NB4 (cell line): ENCODE measurements around the gene HOXB6.

ENCODE experiments used
- MYC ChIP-seq: IDR thresholded peaks from 2 replicates; pipeline ENCODE4 v1.6.1; 2011; ENCODE audit warnings: low read depth, low read length
- POLR2A ChIP-seq: IDR thresholded peaks from 2 replicates; pipeline ENCODE4 v1.6.1; 2011; ENCODE audit warnings: mild to moderate bottlenecking; ENCODE audit not compliant: insufficient read length; ENCODE audit errors: extremely low read depth
- TF ChIP-seq, protein P1 (sequence below): IDR thresholded peaks from one replicate; pipeline ENCODE4 v1.5.1; 2012; ENCODE audit warnings: low read depth, low read length
- TF ChIP-seq, protein P2 (sequence below): IDR thresholded peaks from 2 replicates; pipeline ENCODE4 v1.6.1; 2011; ENCODE audit warnings: low read depth, low read length

DNA sequence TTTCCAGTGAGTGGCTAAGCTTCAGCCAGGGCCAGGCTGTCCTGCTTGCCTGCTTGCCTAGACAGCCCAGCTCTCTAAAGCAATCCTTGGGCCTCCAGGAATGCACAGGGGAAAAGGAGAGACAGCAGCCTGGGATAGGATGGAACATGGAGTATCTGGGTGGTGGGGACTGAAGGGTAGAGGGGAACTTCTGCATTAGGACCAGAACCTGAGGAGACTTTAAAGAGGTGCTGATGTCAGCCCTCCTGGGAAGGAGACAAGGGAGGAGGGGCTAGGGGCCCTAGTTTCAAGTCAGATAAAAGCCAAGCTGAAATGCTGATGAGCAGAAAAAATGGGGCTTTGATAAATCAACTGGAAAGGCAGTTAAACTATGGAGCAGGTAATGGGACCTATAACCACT lies 4.2 kb upstream of the HOXB6 start:
- TF ChIP-seq, protein P1, sequence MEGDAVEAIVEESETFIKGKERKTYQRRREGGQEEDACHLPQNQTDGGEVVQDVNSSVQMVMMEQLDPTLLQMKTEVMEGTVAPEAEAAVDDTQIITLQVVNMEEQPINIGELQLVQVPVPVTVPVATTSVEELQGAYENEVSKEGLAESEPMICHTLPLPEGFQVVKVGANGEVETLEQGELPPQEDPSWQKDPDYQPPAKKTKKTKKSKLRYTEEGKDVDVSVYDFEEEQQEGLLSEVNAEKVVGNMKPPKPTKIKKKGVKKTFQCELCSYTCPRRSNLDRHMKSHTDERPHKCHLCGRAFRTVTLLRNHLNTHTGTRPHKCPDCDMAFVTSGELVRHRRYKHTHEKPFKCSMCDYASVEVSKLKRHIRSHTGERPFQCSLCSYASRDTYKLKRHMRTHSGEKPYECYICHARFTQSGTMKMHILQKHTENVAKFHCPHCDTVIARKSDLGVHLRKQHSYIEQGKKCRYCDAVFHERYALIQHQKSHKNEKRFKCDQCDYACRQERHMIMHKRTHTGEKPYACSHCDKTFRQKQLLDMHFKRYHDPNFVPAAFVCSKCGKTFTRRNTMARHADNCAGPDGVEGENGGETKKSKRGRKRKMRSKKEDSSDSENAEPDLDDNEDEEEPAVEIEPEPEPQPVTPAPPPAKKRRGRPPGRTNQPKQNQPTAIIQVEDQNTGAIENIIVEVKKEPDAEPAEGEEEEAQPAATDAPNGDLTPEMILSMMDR: no peak
- no peak for TF ChIP-seq POLR2A
- no peak for TF ChIP-seq MYC
- TF ChIP-seq, protein P2, sequence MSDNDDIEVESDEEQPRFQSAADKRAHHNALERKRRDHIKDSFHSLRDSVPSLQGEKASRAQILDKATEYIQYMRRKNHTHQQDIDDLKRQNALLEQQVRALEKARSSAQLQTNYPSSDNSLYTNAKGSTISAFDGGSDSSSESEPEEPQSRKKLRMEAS: no peak
